CD4-positive, alpha-beta T cell treated with Interferon alpha-2 for 1 hour (primary cell): ENCODE data around the gene ECPAS.
"Not testable (repeated sequence)": the region's sequence is repeated elsewhere in the genome, so short reads cannot be mapped to it uniquely, and the experiment has no call there.

Source experiments
- DNase-seq, 2 donors: peaks; one replicate each; pipeline ENCODE4 v3.0.0-alpha.2; 2020 to 2022

Gene ECPAS

DNA sequence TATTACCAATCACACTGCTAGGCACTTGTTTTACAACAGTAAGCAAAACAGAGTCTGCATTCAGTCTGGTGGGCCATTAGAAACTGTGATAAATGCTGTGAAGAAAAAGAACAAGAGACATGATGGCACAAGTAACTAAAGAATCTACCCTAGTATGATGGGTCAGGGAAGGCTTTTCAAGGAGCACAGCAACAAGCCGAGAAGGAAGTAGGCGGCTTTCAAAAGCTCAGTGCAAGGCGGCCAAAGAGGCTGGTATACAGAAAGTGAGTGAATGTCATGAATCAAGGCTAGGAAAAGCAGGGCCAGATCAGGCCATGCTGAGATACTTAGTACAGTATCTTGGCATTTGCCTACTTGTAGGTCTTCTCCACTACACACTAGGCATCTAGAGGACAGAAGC, 76.4 kb downstream of the ECPAS start:
- DNase-seq = no peak

DNA sequence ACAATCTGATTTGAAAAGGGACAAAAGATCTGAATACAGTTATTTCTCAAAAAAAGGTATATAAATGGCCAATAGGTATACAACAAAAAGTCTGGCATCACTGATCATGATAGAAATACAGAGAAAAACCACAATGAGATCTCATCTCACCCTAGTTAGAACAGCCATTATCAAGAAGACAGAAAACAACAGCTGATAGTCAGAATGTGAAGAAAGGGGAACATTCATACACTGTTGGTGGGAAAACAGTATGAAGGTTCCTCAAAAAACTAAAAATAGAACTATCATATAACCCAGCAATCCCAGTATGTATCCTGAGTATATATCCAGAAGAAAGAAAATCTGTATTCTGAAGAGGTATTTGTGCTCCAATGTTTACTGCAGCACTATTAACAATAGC, 78.5 kb downstream of the ECPAS start:
- no peak for DNase-seq

DNA sequence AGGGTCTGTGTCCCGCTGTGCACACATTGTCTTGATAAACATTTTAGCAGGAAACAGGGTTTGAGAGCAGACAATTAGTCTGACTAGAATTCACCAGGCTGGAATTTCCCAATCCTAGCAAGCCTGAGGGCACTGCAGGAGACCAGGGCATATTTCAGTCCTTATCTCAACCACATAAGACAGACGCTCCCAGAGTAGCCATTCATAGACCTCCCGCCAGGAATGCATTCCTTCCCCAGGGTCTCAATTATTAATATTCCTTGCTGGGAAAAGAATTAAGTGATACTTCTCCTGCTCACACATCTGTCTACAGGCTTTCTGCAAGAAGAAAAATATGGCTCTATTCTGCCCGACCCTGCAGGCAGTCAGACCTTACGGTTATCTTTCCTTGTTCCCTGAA, 82.7 kb downstream of the ECPAS start:
- not testable (repeated sequence) for DNase-seq

DNA sequence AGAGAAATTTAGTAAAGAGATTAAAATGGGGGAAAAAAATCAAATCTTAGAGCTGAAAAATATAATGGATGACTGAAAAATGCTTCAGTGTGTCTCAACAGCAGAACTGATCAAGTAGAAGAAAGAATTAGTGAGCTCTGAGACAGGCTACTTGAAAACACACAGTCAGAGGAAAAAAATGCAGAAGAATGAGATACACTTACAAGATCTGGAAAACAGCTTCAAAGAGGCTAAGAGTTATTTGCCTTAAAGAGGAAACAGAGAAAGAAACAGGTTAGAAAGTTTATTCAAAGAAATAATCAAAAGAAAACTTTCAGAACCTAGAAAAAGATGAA, 83.7 kb downstream of the ECPAS start:
- DNase-seq = no peak

DNA sequence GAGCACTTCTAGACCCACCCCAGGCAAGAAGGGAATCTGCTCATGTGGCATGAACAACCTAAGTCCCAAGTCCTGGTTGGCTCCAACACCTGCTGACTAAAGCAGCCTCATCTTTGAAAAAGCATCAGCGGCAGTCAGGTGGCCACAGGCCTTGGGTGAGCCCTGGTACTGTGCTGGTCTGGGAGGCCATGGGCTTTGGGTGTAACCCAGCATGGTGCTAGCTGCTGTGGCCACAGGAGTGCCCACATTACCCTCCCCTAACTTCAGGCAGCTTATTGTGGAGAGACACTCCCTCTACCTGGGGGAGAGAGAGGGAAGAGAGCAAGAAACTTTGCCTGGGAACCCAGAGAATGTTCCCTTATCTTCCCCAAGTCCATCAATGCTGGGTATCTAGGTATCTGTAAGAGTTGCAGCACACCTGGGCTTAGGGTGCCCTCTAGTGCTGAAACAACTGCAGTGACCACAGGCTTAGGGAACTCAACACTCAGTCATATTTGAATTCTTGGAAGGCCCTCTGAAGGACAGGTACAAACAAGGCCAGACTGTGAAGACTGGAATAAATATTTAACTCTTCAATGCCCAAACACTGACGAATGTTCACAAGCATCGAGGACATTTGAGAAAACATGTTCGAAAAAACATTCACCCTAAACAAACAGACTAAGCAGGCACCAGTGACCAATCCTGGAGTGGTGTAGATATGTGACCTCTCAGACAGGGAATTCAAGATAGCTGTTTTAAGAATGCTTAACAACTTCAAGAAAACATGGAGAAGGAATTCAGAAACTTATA, 84.2 kb downstream of the ECPAS start:
- DNase-seq = no peak

DNA sequence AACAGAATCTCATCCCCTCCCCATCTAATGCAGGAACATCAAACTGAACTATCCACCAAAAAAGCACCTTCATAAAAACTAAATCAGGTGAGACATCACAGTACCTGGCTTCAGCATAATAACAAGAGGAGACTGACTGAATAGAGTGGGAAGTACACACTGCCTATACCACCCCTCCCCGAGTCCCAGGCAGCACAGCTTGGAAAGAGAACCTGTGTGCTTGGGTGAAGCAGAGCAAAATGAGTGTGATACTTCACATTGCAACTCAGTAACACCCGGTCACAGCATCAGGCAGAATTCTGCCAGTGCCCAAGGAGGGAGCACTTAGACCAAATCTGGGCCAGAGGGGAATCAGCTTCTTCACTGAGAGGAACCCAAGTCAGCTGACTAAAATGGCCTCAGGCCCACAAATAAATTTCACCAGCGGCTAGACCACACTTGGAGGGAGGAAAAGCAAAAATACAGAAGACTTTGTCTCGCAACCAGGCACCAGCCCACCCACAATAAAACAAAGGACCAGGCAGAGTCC, 84.9 kb downstream of the ECPAS start:
- DNase-seq = no peak

DNA sequence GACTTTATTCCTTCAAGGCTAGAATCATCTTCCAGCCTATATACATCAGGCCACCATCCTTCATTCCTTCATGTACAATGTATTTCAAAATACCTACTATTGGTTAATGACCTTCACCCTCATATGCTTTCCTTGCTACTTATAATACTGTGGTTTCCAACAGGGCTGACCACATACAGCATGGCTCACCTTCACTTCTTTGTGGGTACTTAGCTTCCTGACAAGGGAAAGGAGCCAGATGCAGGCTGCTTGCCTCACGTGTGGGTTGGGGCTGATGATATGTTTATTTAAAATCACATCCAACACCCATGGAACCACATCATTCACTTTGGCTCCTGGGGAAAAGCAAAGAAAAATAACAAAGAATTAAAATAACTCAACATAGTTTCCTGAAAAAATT, 90.2 kb downstream of the ECPAS start:
- no peak for DNase-seq

DNA sequence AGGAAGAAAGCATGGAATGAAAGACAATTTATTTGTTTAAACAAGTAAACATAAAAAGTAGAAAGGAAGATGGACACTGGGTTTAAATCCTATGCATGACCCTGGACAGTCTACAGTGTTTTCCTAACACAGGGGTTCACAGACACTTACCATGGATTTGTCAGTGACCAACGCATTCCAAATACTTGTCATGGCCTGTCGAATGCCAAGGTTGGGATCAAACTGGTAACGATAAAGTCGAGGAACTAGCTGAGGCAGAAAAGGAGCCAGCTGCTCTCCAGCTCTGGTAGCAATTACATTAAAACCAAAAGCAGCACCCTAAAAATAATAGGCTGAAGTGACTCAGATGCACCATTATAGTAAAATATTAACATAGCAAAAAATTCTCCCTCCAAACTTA, 94.8 kb downstream of the ECPAS start:
- DNase-seq = no peak

DNA sequence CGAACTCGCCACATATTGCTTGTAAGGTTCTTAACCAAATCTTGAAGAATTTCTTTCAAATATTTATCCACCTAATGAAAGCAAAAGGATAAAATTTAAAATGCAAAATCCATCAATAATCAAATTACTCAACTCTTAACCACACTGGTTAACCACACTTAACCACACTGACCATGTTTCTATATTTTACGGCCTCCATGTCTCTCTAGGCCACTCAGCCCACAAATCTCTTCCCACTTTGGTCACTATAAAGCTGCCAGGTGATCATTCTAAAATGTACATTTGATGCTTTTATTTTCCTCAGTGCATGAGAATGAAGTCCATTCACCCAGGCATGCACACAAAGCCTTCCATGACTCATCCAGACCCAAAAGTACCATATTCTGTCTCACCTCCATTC, 97.8 kb downstream of the ECPAS start:
- no peak for DNase-seq

DNA sequence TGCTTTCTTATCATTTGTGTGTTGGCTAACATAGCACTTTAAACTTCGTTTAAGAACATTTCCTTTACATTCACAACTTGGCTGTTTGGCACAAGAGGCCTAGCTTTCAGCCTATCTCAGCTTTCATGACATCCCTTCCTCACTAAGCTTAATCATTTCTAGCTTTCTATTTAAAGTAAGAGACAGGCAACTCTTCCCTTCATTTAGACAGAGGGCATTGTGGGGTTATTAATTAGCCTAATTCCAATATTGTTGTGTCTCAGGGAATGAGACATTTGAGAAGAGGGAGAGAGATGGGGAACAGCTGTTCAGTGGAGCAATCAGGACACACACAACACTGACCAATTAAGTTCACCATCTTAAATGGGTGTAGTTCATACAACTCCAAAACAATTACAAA, 103.2 kb downstream of the ECPAS start:
- no peak for DNase-seq

DNA sequence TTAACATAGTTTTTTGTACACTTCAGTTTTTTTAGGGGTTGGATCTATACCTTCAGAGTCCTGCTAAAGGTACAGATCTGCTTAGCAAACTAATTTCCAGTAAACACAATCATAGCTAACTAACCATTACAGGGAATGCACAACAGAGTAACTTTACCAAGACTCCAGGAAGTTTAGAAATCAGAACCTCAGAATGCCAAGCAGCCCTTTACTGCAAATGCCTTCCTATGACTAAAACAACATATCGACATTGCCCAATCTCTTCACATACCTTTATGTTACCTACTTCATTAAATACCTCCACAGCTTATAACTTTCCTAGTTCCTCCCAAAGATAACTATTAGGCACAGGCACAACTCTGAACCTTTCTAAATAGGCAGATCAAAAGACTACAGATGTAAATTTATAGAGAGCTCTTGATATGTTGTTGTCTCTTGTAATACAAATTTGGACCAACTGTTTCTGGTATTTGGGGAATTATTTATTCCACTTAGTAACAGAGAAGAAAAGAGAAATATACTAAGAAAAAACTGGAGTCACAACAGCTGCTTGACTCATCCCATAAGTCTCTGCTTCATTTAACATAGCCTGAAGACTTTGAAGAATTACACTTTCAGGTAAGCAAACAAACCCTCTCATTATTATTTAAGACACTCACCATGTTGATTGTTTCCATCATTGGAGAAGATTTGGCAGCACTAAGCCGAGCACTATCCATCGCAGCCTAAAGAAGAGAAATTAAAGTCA, 108.2 kb downstream of the ECPAS start:
- no peak for DNase-seq

DNA sequence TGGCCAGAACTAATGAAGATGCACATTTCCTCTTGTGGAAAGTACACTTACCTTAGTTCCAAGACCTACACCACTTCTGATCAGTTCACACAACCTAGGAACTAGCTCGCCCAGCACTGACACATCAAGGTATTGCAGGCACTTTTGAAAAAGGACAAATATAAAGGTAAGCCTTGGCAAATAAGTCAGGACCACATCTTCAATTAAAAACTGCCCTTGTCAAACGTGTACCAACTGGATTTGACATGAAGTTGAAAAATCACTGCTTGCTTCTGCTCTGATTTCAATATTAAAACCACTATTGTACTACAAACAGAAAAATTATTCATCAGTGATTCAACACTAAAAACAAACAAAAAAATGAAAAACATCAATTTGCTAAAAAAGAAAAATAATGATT, 109.1 kb downstream of the ECPAS start:
- DNase-seq = no peak

DNA sequence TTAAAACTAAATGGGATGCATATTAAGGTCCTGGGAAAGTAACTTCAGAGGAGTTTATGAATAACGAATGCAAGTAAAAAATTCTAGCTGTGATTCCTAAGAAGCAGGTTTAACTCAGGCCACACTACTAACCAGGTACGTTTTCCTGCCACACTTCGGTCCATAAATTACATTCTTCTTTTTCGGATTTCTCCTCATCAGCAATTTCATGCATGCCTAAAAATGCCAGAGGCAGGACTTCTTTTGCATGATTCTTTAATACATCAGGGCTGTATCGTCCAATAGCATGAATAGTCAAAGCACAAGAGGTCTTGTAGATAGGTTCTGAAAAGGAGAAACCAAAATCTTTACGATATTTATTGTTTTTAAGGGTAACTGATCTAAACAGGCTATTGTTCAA, 111.9 kb downstream of the ECPAS start:
- no peak for DNase-seq

DNA sequence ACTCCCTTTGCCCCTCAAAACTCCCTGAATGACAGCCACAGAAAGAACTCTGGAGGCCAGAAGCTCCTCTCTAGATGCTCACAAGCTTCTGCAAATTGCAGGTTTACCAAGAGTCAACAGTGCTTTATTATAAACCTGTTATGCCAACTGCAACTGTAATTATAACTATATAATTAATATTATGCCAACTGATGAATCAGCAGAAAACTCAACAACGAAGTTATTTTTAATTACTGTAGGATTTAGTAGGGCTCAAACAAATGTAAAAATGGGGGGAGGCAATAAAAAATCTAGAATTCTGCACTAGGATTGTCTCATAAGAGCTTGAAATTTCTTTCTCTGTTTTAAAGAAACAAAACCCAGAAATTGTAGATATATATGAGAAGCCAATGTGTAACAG, 117.2 kb downstream of the ECPAS start:
- no peak for DNase-seq

DNA sequence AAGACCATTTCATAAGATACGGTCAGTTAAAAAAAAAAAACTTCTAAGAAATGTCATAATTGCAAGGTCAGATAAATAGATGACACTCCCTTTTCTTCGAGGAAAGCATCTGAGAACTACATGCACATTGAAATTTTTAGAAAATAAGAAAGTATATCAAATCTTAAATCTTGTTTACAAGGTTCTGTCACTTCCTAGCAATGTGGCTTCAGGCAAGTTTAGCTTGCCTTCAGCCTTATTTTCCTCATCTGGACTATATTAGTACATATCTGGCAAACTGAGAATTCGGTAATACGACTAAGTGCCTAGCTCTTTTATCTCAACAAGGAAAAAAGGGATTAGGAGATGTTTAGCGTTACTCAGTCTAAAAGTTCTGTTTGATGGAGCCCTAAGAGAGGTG, 121.7 kb downstream of the ECPAS start:
- DNase-seq = no peak

DNA sequence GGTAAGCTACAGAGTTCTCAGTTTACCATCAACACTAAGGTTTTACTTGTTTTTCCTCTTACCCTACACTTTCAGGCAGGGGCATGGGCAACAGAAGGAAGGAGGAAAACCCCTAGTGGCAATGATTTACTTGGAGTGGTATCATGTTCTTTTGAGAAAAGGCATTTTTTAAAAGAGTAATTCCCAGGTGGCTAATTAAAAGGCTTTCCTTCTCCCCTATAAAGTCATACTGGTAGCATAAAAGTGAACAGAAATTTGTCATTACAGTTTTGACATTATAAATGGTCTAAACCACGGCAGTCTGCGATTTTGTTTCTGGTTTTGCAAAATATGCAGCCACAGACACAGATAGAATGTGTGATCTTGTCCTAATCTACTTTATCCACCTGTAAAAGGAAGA, 123.3 kb downstream of the ECPAS start:
- DNase-seq = no peak

DNA sequence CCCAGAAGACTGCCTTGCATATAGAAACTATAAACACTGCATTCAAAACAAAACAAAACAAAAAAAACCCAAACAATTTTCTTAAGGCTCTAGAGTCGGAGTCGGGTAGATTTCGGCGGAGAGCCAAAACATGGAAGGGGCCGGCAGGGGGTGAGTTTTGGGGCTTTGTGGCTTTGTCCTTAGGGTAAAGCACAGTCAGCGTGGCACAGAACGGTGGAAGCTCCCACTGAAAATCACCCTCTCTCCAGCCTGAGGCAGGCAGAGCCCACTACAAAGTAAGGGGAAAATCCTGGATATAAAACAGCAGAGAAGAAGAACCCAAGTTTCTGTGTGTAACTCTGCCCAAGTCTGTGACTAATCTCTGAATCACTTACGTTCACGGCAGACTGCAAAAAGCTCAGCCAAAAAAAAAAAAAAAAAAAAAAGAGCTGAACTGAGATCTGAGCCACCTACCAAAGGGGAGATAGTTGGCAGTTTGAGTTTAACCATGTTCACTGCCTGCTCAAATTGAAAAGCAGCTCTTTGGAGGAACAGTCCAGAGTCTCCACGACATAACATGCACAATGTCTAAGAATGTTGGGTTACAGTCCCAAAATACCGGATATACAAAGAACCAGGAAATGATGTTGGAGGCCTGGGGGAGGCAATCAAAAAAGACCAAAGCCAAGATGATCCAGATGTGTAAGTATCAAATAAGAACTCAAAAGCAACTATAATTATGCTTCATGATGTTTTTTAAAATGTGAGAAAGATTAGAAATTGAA, 127.5 kb downstream of the ECPAS start:
- no peak for DNase-seq

DNA sequence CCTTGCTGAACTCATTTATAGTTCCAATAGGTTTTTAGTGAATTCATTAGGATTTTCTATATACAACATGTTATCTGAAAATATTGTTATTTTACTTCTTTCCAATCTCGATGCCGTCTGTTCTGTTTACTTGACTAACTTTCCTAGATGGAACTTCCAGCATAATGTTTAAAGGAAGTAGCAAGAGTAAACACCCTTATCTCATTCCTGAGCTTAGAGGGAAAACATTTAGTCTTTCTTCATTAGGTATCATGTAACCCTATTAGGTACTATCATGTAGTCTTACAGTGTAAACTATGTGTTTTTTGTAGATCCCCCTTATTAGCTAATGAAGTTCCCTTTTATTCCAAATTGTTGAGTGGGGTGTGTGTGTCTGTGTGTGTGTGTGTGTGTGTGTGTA, 131.6 kb downstream of the ECPAS start:
- no peak for DNase-seq

DNA sequence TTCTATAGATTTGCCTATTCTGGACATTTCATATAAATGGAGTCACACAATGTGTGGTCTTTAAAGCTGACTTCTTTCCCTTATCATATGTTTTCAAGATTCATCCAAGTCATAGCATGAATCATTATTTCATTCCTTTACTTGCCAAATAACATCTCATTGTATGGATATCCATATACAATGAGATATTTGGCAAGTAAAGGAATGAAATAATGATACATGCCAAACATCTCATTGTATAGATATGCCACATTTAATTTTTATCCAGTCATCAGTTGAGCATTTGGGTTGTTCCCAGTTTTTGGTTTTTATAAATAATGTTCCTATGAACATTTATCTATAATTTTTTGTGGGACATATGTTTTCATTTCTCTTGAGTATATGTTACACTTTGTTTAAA, 133.6 kb downstream of the ECPAS start:
- DNase-seq = no peak

DNA sequence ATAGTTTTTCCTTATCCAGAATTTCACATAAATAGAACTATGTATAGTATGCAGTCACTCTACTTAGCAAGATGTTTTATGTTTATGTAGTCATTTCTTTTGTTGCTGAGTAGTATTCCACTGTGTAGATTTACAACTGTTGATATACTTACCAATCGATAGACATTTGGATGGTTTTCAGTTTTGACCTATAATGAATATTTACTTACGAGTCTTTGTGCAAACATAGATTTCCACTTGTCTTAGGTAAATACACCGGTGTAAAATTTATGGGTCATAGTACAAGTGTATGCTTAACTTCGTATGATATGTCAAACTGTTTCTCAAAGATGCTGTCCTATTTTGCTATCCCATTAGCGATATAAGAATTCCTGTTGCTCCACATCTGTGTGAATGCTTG, 134.4 kb downstream of the ECPAS start:
- DNase-seq = no peak

DNA sequence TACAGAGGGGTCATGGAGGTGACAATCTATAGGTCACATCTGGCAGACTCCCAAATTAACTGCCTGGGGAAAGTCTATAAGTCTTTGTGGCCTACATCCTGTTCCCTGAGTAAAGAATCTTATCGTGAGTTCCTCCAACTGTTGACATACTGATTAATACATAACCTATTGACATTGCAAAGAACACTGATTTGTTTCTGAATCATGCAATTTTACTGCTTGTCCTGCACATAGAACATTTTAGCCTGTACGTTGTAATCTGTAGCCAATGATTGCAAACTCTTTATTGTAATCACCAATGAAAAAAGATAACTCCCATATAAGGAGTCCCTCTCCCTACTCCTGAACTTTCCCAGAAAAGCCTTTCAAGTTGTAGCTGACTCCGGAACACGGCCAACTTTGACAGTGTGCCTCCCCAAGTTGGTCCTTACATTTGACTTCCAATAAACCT, 135.3 kb downstream of the ECPAS start:
- no peak for DNase-seq

DNA sequence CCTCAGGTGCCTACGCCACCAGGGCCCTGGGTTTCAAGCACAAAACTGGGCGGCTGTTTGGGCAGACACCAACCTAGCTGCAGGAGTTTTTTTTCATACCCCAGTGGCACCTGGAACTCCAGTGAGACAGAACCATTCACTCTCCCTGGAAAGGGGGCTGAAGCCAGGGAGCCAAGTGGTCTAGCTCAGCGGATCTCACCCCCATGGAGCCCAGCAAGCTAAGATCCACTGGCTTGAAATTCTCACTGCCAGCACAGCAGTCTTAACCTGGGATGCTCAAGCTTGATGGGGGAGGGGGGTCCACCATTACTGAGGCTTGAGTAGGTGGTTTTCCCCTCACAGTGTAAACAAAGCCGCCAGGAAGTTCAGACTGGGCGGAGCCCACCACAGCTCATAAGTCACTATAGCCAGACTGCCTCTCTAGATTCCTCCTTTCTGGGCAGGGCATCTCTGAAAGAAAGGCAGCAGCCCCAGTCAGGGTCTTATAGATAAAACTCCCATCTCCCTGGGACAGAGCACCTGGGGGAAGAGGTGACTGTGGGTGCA, 149.8 kb downstream of the ECPAS start:
- DNase-seq = peak in 1 of 2 donors; percentile 5

DNA sequence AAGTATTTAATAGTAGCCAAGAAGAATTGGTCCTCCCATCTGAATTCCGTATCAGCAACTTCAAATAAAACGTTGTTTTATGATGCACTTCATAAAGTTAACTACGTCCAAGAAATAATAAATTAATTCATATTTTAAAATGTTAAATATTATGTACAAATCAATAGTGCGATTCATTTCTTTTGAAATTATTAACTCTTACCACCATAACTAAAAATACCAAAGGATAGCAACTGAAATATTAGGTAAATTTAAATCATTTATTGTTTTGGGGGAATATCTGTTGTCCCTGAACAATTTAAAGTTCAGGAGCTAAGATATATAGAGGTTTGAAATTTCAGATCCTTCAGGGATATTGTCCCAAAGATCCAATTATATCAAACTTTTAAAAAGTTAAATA, 154.1 kb downstream of the ECPAS start, which contains the start of gene OR2K2:
TSS of gene OR2K2 (minus strand) at position 101 of the 400 bp plus-strand sequence. CDS start 1,791 bp downstream, outside the sequence.
- DNase-seq = no peak
